Lower leg skin (tissue), 4 donors: ENCODE data around the gene HLA-DOB. TPM values are rescaled to one million over a fixed set of nuclear protein-coding genes. Genes with fewer than 3 reads are reported as not detected.

Experiments
- DNase-seq, 2 donors: peaks; one replicate each; pipeline ENCODE4 v3.0.0-alpha.2; 2019; ENCODE audit warnings: low spot score in 2 of 2
- H3K4me3 ChIP-seq: fragments of 200-600 bp; sonication (generic); 2 replicates; pipeline ENCODE4 v1.5.1; 2017; ENCODE audit warnings: mild to moderate bottlenecking, low read depth; ENCODE audit not compliant: poor library complexity, severe bottlenecking
- CTCF ChIP-seq, 3 donors: fragments of 450-650 bp; IDR thresholded peaks; one replicate each; pipeline ENCODE4 v1.5.1; 2016; ENCODE audit warnings: antibody characterized with exemption in 3 of 3, mild to moderate bottlenecking in 3 of 3, moderate library complexity in 2 of 3
- POLR2A ChIP-seq, 2 donors: fragments of 450-650 bp; IDR thresholded peaks; one replicate each; pipeline ENCODE4 v1.6.1; 2016 to 2017; ENCODE audit warnings: antibody characterized with exemption in 2 of 2, mild to moderate bottlenecking in 1 of 2, moderate library complexity in 1 of 2
- WGBS, 2 donors: methylation state at CpG; one replicate each; pipeline ENCODE4 v1.1.5; 2018; 5-methylcytosine and 5-hydroxymethylcytosine counted together
- intact Hi-C: fragments of 100-400 bp; cut with DNase I; formaldehyde crosslinking; loops from one replicate; pipeline ENCODE4 v1.15.0; 2023; ENCODE audit warnings: low total_unique reads
- total RNA-seq, 4 donors: library from RNA; depleted of rRNA; stranded (reverse); fragments of >200 nt; gene quantifications; one replicate each; pipeline ENCODE4 v1.1.0, GENCODE V29; 2016

Gene HLA-DOB
- total RNA-seq, 4 donors from 2014 or later = 1.7 to 3.3 (median 2.1) TPM

- DNase-seq = no peak
- intact Hi-C loops = no loop called here
- WGBS, 2 donors = 32 to 46% methylated on average over 1 of the region's 1 CpG
- no peak overlapping the region for H3K4me3 ChIP-seq
- TF ChIP-seq POLR2A (IDR thresholded peaks at IDR 0.05) = no peak
- TF ChIP-seq CTCF (IDR thresholded peaks at IDR 0.05) = no peak
Observed at GRCh38 chr6:32774426-32774825, 42.4 kb downstream of the HLA-DOB start.

DNA sequence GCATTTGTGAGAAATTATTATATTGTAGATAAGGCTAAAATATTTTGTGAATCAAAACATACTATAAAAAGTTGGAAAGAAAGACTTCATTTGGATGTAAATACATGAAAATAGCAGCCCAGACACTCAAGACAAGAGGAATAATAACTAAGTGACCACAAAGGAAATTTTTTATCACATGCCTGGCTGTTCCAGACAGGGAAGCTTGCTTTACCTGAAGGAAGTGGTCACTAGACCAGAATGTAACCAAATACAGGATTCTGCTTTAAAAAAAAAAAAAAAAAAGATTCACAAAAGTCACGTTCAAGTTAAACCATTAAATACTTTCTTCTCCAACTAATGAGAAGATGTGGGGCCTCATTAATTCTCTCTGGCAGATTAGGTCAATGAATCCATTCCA lies 44.1 kb downstream of the HLA-DOB start:
- no peak overlapping the region for H3K4me3 ChIP-seq
- TF ChIP-seq CTCF (IDR thresholded peaks at IDR 0.05) (no peak), POLR2A (IDR thresholded peaks at IDR 0.05) (no peak)
- WGBS, 2 donors = 36 to 45% methylated on average over 1 of the region's 1 CpG
- DNase-seq = no peak
- intact Hi-C loops = no loop called here

DNA sequence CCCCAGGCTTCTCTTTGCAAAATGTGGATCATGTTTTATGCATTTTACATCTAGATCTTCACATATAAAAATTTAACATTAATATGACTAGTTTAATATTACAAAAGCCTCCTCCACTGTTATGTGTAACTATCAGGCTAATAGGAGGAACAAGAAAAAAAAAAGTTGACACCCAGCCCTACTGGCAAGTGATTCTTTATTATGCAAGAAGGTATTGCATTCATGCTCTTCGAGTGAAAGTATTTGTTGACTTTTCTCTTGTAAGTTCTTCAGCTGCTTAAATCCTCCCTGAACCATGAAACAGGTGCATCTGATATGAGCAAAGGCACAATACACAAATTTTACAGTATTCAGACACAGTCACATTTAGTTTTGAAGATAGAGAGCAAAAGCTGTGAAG lies 52.8 kb downstream of the HLA-DOB start:
- WGBS, 2 donors = 17 to 25% methylated on average over 1 of the region's 1 CpG
- H3K4me3 ChIP-seq = no peak overlapping the region
- intact Hi-C loops = no loop called here
- no peak for DNase-seq
- no peak for TF ChIP-seq POLR2A (IDR thresholded peaks at IDR 0.05)
- no peak for TF ChIP-seq CTCF (IDR thresholded peaks at IDR 0.05)

- no peak for DNase-seq
- TF ChIP-seq CTCF (IDR thresholded peaks at IDR 0.05) (no peak), POLR2A (IDR thresholded peaks at IDR 0.05) (no peak)
- WGBS, 2 donors = 38 to 41% methylated on average over 4 of the region's 4 CpGs
Observed at GRCh38 chr6:32763421-32763820, 53.4 kb downstream of the HLA-DOB start, which contains the start of gene HLA-DQB2. HLA-DQB2 (minus strand) TSS chr6:32763532; CDS start chr6:32763470, 62 bp downstream.

More at GRCh38 chr6:32763421-32763820, 53.4 kb downstream of the HLA-DOB start, which contains the start of gene HLA-DQB2:
- intact Hi-C loops = no loop called here
- no peak within 1 kb of the TSS for H3K4me3 ChIP-seq

Other genes with a start within 250 kb of the HLA-DOB start
- 10 to 100 TPM; 37.6 to 65.7 (median 58.6) TPM for gene HLA-DRB1, start 227.2 kb downstream of the HLA-DOB start, total RNA-seq
- gene HLA-DQA1, start 179.6 kb downstream of the HLA-DOB start, total RNA-seq = 10 to 100 TPM in 2 of 4 donors, 1 to 10 TPM in 2; 4.7 to 19.8 (median 10.3) TPM
- 10 to 100 TPM in 1 of 4 donors, 1 to 10 TPM in 2, under 1 TPM in 1; 0.44 to 11.3 (median 4.4) TPM for gene HLA-DQB1, start 150.3 kb downstream of the HLA-DOB start, total RNA-seq
- gene HLA-DQA2, start 75.6 kb downstream of the HLA-DOB start, total RNA-seq = 1 to 10 TPM; 3.4 to 7.2 (median 5.6) TPM
- 10 to 100 TPM; 63.7 to 89.1 (median 68.7) TPM for gene HLA-DQB2, start 53.5 kb downstream of the HLA-DOB start, total RNA-seq
- 10 to 100 TPM; 13.6 to 23.3 (median 15.6) TPM for gene TAP2, start 21.7 kb upstream of the HLA-DOB start, total RNA-seq
- 10 to 100 TPM; 38.9 to 63.9 (median 50.3) TPM for gene PSMB8, start 27.0 kb upstream of the HLA-DOB start, total RNA-seq
- gene TAP1, start 36.7 kb upstream of the HLA-DOB start, total RNA-seq = 100 to 1,000 TPM in 3 of 4 donors, 10 to 100 TPM in 1; 90.7 to 113 (median 105) TPM
- 10 to 100 TPM; 25.4 to 29.9 (median 28.1) TPM for gene PSMB9, start 37.2 kb upstream of the HLA-DOB start, total RNA-seq
- 10 to 100 TPM; 15.3 to 23.2 (median 18.4) TPM for gene HLA-DMB, start 124.0 kb upstream of the HLA-DOB start, total RNA-seq
- 10 to 100 TPM; 11.5 to 33.4 (median 22.4) TPM for gene HLA-DMA, start 136.1 kb upstream of the HLA-DOB start, total RNA-seq
- 100 to 1,000 TPM in 3 of 4 donors, 10 to 100 TPM in 1; 97.5 to 130 (median 119) TPM for gene BRD2, start 151.6 kb upstream of the HLA-DOB start, total RNA-seq
- 10 to 100 TPM in 3 of 4 donors, 1 to 10 TPM in 1; 4.3 to 47.9 (median 13.4) TPM for gene HLA-DOA, start 192.6 kb upstream of the HLA-DOB start, total RNA-seq